ENCODE data around the gene RUBCN. TPM values are rescaled to one million over a fixed set of nuclear protein-coding genes. Genes with fewer than 3 reads are reported as not detected.
A peak's percentile ranks its signal among the peaks of the same experiment; 100 is the strongest.

The RUBCN gene
- total and polyA plus RNA-seq, 9 donors: 9.5 to 36.2 (median 27.4) TPM

GRCh38 chr3:197748597-197749314 is 12.1 kb upstream of the RUBCN start:
- intact Hi-C loops (cut with DNase I): no loop called here
- Histone ChIP-seq H3K27ac (peak overlapping the region in 1 of 2 donors; percentile 93), H3K4me1 (ENCODE audit: insufficient read depth) (peaks cover 4% of the 10 kb centered on the region), H3K9me3 (no peaks in the 10 kb centered on the region), H3K27me3 (no peaks in the 10 kb centered on the region), H3K4me3 (peak overlapping the region; percentile 85), H3K36me3 (no peaks in the 10 kb centered on the region)
- DNase-seq: no peak
- WGBS, 3 donors: 19 to 22% (median 20%) methylated on average over 12 of the region's 12 CpGs
- TF ChIP-seq CTCF (IDR thresholded peaks at IDR 0.05) (no peak), POLR2A (IDR thresholded peaks at IDR 0.05) (no peak), EP300 (IDR thresholded peaks at IDR 0.05) (no peak)

DNA sequence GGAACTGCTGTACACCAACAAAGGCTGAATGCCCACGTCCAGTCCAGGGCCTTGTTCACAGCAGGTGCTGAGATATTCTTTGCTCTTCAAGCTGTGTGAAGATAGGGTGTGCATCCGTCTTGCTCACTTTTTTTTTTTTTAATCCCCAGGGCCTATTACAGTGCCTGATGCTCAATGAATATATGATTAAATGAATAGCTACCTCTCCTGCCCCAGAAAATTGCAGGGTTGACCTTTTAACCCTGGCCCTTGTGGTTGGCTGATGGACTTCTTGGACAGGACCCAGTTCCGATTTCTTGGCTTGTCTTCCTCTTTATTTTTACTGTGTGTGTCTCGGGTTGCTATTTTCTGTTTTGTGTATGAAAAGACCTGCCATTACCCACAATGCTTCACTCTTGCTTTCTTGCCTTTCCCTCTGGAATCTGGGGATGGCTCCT is 10.1 kb upstream of the RUBCN start:
- intact Hi-C loops (cut with DNase I): no loop called here
- DNase-seq: no peak

GRCh38 chr3:197746209-197746608 is 9.5 kb upstream of the RUBCN start:
- H3K27me3 ChIP-seq: no peaks in the 10 kb centered on the region
- H3K9me3 ChIP-seq: no peaks in the 10 kb centered on the region
- 74 to 81% (median 80%) methylated on average over 3 of the region's 3 CpGs for WGBS, 3 donors
- TF ChIP-seq CTCF (IDR thresholded peaks at IDR 0.05) (no peak), EP300 (IDR thresholded peaks at IDR 0.05) (no peak), POLR2A (IDR thresholded peaks at IDR 0.05) (no peak)
- H3K27ac ChIP-seq: no peak overlapping the region
- intact Hi-C loops (cut with DNase I): no loop called here
- no peaks in the 10 kb centered on the region for H3K36me3 ChIP-seq
- no peaks in the 10 kb centered on the region for H3K4me1 ChIP-seq (ENCODE audit: insufficient read depth)
- H3K4me3 ChIP-seq: no peak overlapping the region
- DNase-seq: no peak

More for the DNA sequence above, 10.1 kb upstream of the RUBCN start:
- Histone ChIP-seq H3K27ac (no peak overlapping the region), H3K9me3 (no peaks in the 10 kb centered on the region), H3K4me3 (no peak overlapping the region), H3K36me3 (no peaks in the 10 kb centered on the region), H3K27me3 (no peaks in the 10 kb centered on the region), H3K4me1 (ENCODE audit: insufficient read depth) (peaks cover 1% of the 10 kb centered on the region)
- WGBS, 3 donors: 49 to 67% (median 56%) methylated on average over 4 of the region's 4 CpGs
- TF ChIP-seq EP300 (IDR thresholded peaks at IDR 0.05) (no peak), CTCF (IDR thresholded peaks at IDR 0.05) (no peak), POLR2A (IDR thresholded peaks at IDR 0.05) (no peak)

- intact Hi-C loops (cut with DNase I): no loop called here
- Histone ChIP-seq H3K27me3 (no peaks in the 10 kb centered on the region), H3K9me3 (no peaks in the 10 kb centered on the region), H3K36me3 (no peaks in the 10 kb centered on the region), H3K4me3 (no peak overlapping the region), H3K27ac (no peak overlapping the region), H3K4me1 (ENCODE audit: insufficient read depth) (no peaks in the 10 kb centered on the region)
- TF ChIP-seq POLR2A (IDR thresholded peaks at IDR 0.05): no peak
- no peak for TF ChIP-seq EP300 (IDR thresholded peaks at IDR 0.05)
- TF ChIP-seq CTCF (IDR thresholded peaks at IDR 0.05): no peak
- WGBS, 3 donors: 79 to 88% (median 88%) methylated on average over 3 of the region's 3 CpGs
- DNase-seq: no peak
Measured at GRCh38 chr3:197742787-197743186, 6.1 kb upstream of the RUBCN start.
